ENCODE data around the gene ZDHHC18. TPM values are rescaled to one million over a fixed set of nuclear protein-coding genes. Genes with fewer than 3 reads are reported as not detected.

The ZDHHC18 gene
- total and polyA plus RNA-seq, 2 experiments from 2014 or later = 1.3 to 11.6 TPM

- no peak overlapping the region for H3K27ac ChIP-seq
- in situ Hi-C loops (cut with MboI) = loop anchor here (5.0 to 10.0 kb wide), 2 partner anchors 95 to 183 kb away; partner anchors contain the start of gene ARID1A
- H3K36me3 ChIP-seq (ENCODE audit: low read depth) = peaks cover 5% of the 10 kb centered on the region; the same call in 1 of the 2 replicates
- H3F3A ChIP-seq (ENCODE audit: insufficient read depth) = peaks cover 34% of the 10 kb centered on the region
- H4K20me1 ChIP-seq (ENCODE audit: insufficient read depth) = no peaks in the 10 kb centered on the region
- H3K4me3 ChIP-seq = no peak overlapping the region
- no peaks in the 10 kb centered on the region for H3K9me2 ChIP-seq (ENCODE audit: insufficient read depth)
- no peaks in the 10 kb centered on the region for H3K27me3 ChIP-seq (replicated peaks; ENCODE audit: insufficient read depth)
- H3K9me3 ChIP-seq (ENCODE audit: low read depth) = no peaks in the 10 kb centered on the region
- no peak for TF ChIP-seq EZH2phosphoT487 (IDR thresholded peaks at IDR 0.05; ENCODE audit: insufficient read depth, low read depth)
- TF ChIP-seq EZH2 (IDR thresholded peaks at IDR 0.05; ENCODE audit: insufficient read depth, poor library complexity, severe bottlenecking) = no peak
- WGBS, 2 experiments (ENCODE audit: low coverage in 1 of 2, low lambda C conversion rate in 2 of 2, missing lambda C conversion rate in 2 of 2) = 76 to 78% methylated on average over 4 of the region's 4 CpGs
- no peak for DNase-seq
- H3K4me1 ChIP-seq (ENCODE audit: insufficient read depth) = peaks cover 28% of the 10 kb centered on the region
- no peak overlapping the region for H3K4me2 ChIP-seq (ENCODE audit: unreplicated experiment)
- H3K9ac ChIP-seq = peak overlapping the region; percentile 22; the same call in 1 of the 2 replicates
- H3K79me2 ChIP-seq (ENCODE audit: insufficient read depth) = peaks cover 9% of the 10 kb centered on the region; the same call in 1 of the 2 replicates
- H2AFZ ChIP-seq = no peak overlapping the region
These were observed 36.6 kb upstream of the ZDHHC18 start for GRCh38 chr1:26789931-26790330.

- peaks cover 9% of the 10 kb centered on the region; the same call in 1 of the 2 replicates for H3K79me2 ChIP-seq (ENCODE audit: insufficient read depth)
- H3K9me3 ChIP-seq (ENCODE audit: low read depth) = no peaks in the 10 kb centered on the region
- H2AFZ ChIP-seq = no peak overlapping the region
- no peaks in the 10 kb centered on the region for H3K27me3 ChIP-seq (replicated peaks; ENCODE audit: insufficient read depth)
- peaks cover 7% of the 10 kb centered on the region; the same call in 1 of the 2 replicates for H3K36me3 ChIP-seq (ENCODE audit: low read depth)
- WGBS, 2 experiments (ENCODE audit: low coverage in 1 of 2, low lambda C conversion rate in 2 of 2, missing lambda C conversion rate in 2 of 2) = 74 to 86% methylated on average over 5 of the region's 5 CpGs
- peaks cover 28% of the 10 kb centered on the region for H3F3A ChIP-seq (ENCODE audit: insufficient read depth)
- in situ Hi-C loops (cut with MboI) = loop anchor here (5.0 kb wide), 1 partner anchor 183 kb away; no protein-coding TSS in a partner anchor
- no peak overlapping the region for H3K4me2 ChIP-seq (ENCODE audit: unreplicated experiment)
- no peaks in the 10 kb centered on the region for H3K9me2 ChIP-seq (ENCODE audit: insufficient read depth)
- TF ChIP-seq EZH2phosphoT487 (IDR thresholded peaks at IDR 0.05; ENCODE audit: insufficient read depth, low read depth) = no peak
- TF ChIP-seq EZH2 (IDR thresholded peaks at IDR 0.05; ENCODE audit: insufficient read depth, poor library complexity, severe bottlenecking) = no peak
- H3K4me3 ChIP-seq = no peak overlapping the region
- no peaks in the 10 kb centered on the region for H4K20me1 ChIP-seq (ENCODE audit: insufficient read depth)
- no peak overlapping the region for H3K9ac ChIP-seq
- no peak overlapping the region for H3K27ac ChIP-seq
- H3K4me1 ChIP-seq (ENCODE audit: insufficient read depth) = peaks cover 24% of the 10 kb centered on the region
- no peak for DNase-seq
These were observed 35.9 kb upstream of the ZDHHC18 start for GRCh38 chr1:26790551-26790953.

- Histone ChIP-seq H3K9ac (no peak overlapping the region), H3K9me2 (ENCODE audit: insufficient read depth) (no peaks in the 10 kb centered on the region), H3K4me1 (ENCODE audit: insufficient read depth) (peaks cover 18% of the 10 kb centered on the region), H4K20me1 (ENCODE audit: insufficient read depth) (no peaks in the 10 kb centered on the region), H3K9me3 (ENCODE audit: low read depth) (no peaks in the 10 kb centered on the region), H2AFZ (no peak overlapping the region), H3K36me3 (ENCODE audit: low read depth) (peaks cover 7% of the 10 kb centered on the region; the same call in 1 of the 2 replicates), H3F3A (ENCODE audit: insufficient read depth) (peaks cover 22% of the 10 kb centered on the region), H3K4me3 (no peak overlapping the region), H3K27me3 (replicated peaks; ENCODE audit: insufficient read depth) (no peaks in the 10 kb centered on the region), H3K79me2 (ENCODE audit: insufficient read depth) (peaks cover 9% of the 10 kb centered on the region; the same call in 1 of the 2 replicates), H3K27ac (no peak overlapping the region), H3K4me2 (ENCODE audit: unreplicated experiment) (no peak overlapping the region)
- in situ Hi-C loops (cut with MboI) = loop anchor here (5.0 kb wide), 1 partner anchor 184 kb away; no protein-coding TSS in a partner anchor
- TF ChIP-seq EZH2phosphoT487 (IDR thresholded peaks at IDR 0.05; ENCODE audit: insufficient read depth, low read depth) = no peak
- no peak for TF ChIP-seq EZH2 (IDR thresholded peaks at IDR 0.05; ENCODE audit: insufficient read depth, poor library complexity, severe bottlenecking)
- no peak for DNase-seq
- WGBS, 2 experiments (ENCODE audit: low coverage in 1 of 2, low lambda C conversion rate in 2 of 2, missing lambda C conversion rate in 2 of 2) = 50 to 60% methylated on average over 6 of the region's 6 CpGs
These were observed 35.3 kb upstream of the ZDHHC18 start for GRCh38 chr1:26791148-26791547.

GRCh38 chr1:26791626-26792025 lies 34.9 kb upstream of the ZDHHC18 start:
- WGBS, 2 experiments (ENCODE audit: low coverage in 1 of 2, low lambda C conversion rate in 2 of 2, missing lambda C conversion rate in 2 of 2) = 78 to 84% methylated on average over 3 of the region's 3 CpGs
- H3K27ac ChIP-seq = no peak overlapping the region

More at GRCh38 chr1:26791626-26792025, 34.9 kb upstream of the ZDHHC18 start:
- Histone ChIP-seq H3K9me2 (ENCODE audit: insufficient read depth) (no peaks in the 10 kb centered on the region), H3F3A (ENCODE audit: insufficient read depth) (peaks cover 17% of the 10 kb centered on the region), H3K79me2 (ENCODE audit: insufficient read depth) (peaks cover 9% of the 10 kb centered on the region; the same call in 1 of the 2 replicates), H3K36me3 (ENCODE audit: low read depth) (peaks cover 7% of the 10 kb centered on the region; the same call in 1 of the 2 replicates), H3K4me3 (no peak overlapping the region), H3K9me3 (ENCODE audit: low read depth) (no peaks in the 10 kb centered on the region), H3K27me3 (replicated peaks; ENCODE audit: insufficient read depth) (no peaks in the 10 kb centered on the region), H2AFZ (no peak overlapping the region), H3K9ac (no peak overlapping the region), H3K4me1 (ENCODE audit: insufficient read depth) (peaks cover 13% of the 10 kb centered on the region), H4K20me1 (ENCODE audit: insufficient read depth) (no peaks in the 10 kb centered on the region), H3K4me2 (ENCODE audit: unreplicated experiment) (no peak overlapping the region)
- in situ Hi-C loops (cut with MboI) = loop anchor here (5.0 kb wide), 1 partner anchor 184 kb away; no protein-coding TSS in a partner anchor
- no peak for DNase-seq
- TF ChIP-seq EZH2phosphoT487 (IDR thresholded peaks at IDR 0.05; ENCODE audit: insufficient read depth, low read depth) = no peak
- TF ChIP-seq EZH2 (IDR thresholded peaks at IDR 0.05; ENCODE audit: insufficient read depth, poor library complexity, severe bottlenecking) = no peak
